Heart left ventricle (tissue), 13 donors: Measurements from ENCODE around the gene IRAK2.

ENCODE experiments used
- POLR2A ChIP-seq, 2 donors: fragments of 450-650 bp; IDR thresholded peaks; one replicate each; pipeline ENCODE4 v1.6.1; 2017; ENCODE audit warnings: antibody characterized with exemption in 2 of 2, mild to moderate bottlenecking in 2 of 2, moderate library complexity in 2 of 2
- TF ChIP-seq, protein P1 (sequence below), 12 donors: fragments of 200-600 bp; sonication (generic) in 4 of 12; IDR thresholded peaks; one replicate each; pipeline versions ENCODE4 v1.5.0 to v1.8.0; 2018 to 2022; ENCODE audit warnings: antibody characterized with exemption in 12 of 12, mild to moderate bottlenecking in 5 of 12
- donor health status: ischemic (EF 13 %, LVEDD 7.1; RV severe dilation, severe dysfunction).
- donor health status: DM: no; HTN: yes; CAD: no.
- donor health status: DM: no; HTN: no; CAD: no.
- donor health status: ischemic (EF 25% LVEDD 6.9; RV normal size, moderate dysfunction).
- donor health status: ischemic (EF 25% LVEDD 5.7; RV mildly dilated, moderate dysfunction).
- donor health status: ischemic (EF 35%, LVEDD 5.7; RV mildly dilated, moderate dysfunction).
- donor health status: nonischemic (EF 11% LVEDD 7.7; RV severe dilation, severe dysfunction).
- donor health status: DM: yes; HTN: yes; CAD: no.
- donor health status: PGD.
- donor health status: ischemic (EF 29% LVEDD 5.4; RV normal size, mild dysfunction).
- donor health status: nonischemic (EF 23%, LVEDD 6.1; RV moderate dilation, normal function).

DNA sequence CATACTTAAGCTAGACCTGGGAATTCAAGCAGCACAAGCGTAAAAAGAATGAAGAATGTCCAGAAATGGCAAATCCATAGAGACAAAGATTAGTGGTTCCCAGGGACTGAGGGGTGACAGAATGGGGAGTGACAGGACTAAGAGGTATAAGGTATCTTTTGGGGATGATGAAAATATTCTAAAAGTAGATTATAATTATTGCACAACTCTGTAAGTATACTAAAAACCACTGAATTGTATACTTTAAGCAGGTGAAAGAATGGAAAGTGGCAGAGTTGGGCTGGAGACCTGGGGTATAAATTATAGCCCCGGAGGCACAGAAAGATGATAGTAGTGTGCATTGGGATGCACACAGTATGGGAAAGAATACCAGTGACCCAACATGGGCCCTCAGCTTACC lies 43.7 kb upstream of the IRAK2 start:
- TF ChIP-seq, protein P1, sequence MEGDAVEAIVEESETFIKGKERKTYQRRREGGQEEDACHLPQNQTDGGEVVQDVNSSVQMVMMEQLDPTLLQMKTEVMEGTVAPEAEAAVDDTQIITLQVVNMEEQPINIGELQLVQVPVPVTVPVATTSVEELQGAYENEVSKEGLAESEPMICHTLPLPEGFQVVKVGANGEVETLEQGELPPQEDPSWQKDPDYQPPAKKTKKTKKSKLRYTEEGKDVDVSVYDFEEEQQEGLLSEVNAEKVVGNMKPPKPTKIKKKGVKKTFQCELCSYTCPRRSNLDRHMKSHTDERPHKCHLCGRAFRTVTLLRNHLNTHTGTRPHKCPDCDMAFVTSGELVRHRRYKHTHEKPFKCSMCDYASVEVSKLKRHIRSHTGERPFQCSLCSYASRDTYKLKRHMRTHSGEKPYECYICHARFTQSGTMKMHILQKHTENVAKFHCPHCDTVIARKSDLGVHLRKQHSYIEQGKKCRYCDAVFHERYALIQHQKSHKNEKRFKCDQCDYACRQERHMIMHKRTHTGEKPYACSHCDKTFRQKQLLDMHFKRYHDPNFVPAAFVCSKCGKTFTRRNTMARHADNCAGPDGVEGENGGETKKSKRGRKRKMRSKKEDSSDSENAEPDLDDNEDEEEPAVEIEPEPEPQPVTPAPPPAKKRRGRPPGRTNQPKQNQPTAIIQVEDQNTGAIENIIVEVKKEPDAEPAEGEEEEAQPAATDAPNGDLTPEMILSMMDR (IDR thresholded peaks at IDR 0.05): no peak
- TF ChIP-seq POLR2A (IDR thresholded peaks at IDR 0.05): no peak
